ENCODE measurements around the gene ZDHHC1.
A peak's percentile ranks its signal among the peaks of the same experiment; 100 is the strongest.

ZDHHC1 gene

DNA sequence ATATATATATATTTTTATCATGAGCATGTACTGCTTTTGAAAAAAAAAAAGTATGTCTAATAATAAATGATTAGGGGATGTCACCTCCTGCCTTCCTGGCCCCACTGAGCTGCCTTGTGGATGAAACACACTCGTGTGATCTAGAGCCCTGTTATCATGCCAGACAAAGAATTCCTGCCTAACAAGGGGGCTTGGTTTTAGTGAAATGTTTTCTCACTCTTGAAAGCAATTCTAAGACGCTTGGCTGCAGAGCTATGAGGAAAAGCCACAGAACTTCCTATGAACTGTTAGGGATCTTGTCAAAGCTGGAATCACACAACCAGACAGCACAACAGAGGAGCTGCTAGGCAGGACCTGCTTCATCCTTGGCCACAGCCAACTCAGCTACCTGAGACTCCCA is 4.0 kb downstream of the ZDHHC1 start:
- Histone ChIP-seq H3K4me3 (no peak overlapping the region), H3K4me1 (peaks cover 0 to 19% (median 12%) of the 10 kb centered on the region in 4 donors), H3K9me3 (no peaks in the 10 kb centered on the region), H3K36me3 (no peaks in the 10 kb centered on the region), H3K27me3 (no peaks in the 10 kb centered on the region), H3K27ac (no peak overlapping the region)
- DNase-seq: no peak
- TF ChIP-seq, protein P1, sequence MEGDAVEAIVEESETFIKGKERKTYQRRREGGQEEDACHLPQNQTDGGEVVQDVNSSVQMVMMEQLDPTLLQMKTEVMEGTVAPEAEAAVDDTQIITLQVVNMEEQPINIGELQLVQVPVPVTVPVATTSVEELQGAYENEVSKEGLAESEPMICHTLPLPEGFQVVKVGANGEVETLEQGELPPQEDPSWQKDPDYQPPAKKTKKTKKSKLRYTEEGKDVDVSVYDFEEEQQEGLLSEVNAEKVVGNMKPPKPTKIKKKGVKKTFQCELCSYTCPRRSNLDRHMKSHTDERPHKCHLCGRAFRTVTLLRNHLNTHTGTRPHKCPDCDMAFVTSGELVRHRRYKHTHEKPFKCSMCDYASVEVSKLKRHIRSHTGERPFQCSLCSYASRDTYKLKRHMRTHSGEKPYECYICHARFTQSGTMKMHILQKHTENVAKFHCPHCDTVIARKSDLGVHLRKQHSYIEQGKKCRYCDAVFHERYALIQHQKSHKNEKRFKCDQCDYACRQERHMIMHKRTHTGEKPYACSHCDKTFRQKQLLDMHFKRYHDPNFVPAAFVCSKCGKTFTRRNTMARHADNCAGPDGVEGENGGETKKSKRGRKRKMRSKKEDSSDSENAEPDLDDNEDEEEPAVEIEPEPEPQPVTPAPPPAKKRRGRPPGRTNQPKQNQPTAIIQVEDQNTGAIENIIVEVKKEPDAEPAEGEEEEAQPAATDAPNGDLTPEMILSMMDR (IDR thresholded peaks at IDR 0.05): no peak
- intact Hi-C loops (cut with DNase I; ENCODE audit: low total_unique reads): no loop called here

DNA sequence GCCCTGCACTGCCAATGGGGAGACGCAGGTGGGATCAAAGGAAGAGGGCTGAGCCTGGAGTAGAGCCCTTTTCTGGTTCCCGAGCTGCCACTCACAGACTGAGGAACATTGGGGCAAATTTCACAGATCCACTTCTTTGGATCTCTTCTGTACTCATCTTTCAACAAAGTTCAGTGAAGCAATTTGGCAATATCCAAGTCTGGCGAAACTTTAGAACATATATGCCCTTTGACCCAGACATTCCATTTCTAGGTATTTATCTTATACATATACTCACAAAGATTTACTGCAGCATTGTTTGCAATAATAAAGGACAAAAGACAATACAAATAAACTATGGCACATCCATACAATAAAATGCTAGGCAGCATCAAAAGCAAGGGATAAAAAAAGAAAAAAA is 4.9 kb downstream of the ZDHHC1 start:
- Histone ChIP-seq H3K9me3 (no peaks in the 10 kb centered on the region), H3K4me1 (peaks cover 0 to 23% (median 13%) of the 10 kb centered on the region in 4 donors), H3K27ac (no peak overlapping the region), H3K4me3 (no peak overlapping the region), H3K27me3 (no peaks in the 10 kb centered on the region), H3K36me3 (no peaks in the 10 kb centered on the region)
- TF ChIP-seq, protein P1 (IDR thresholded peaks at IDR 0.05): no peak
- DNase-seq: no peak
- intact Hi-C loops (cut with DNase I; ENCODE audit: low total_unique reads): no loop called here

DNA sequence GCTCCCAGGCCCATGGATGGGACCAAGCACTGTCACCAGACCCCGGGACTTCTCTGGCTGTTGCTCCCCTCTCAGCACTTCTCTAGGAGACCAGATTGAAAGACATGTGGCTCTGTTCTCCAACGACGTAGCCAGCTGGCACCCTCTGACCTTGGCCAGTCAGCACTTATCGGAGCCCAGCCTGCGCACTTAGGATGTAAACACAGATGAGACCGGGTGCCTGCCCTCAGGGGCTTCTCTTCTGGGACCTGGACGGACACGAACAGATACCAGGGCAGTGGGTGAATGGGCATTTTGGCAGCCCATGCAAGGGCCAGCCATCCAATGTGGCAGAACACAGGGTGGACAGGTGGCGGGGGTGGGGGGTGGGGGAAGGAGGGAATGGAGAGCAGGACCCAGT is 6.6 kb downstream of the ZDHHC1 start:
- Histone ChIP-seq H3K9me3 (no peaks in the 10 kb centered on the region), H3K4me3 (no peak overlapping the region), H3K4me1 (peaks cover 0 to 22% (median 6%) of the 10 kb centered on the region in 4 donors), H3K36me3 (no peaks in the 10 kb centered on the region), H3K27ac (no peak overlapping the region), H3K27me3 (no peaks in the 10 kb centered on the region)
- intact Hi-C loops (cut with DNase I; ENCODE audit: low total_unique reads): no loop called here
- TF ChIP-seq, protein P1 (IDR thresholded peaks at IDR 0.05): no peak
- DNase-seq: no peak

- DNase-seq: no peak
- H3K4me1 ChIP-seq: peaks cover 0 to 28% (median 6%) of the 10 kb centered on the region in 4 donors
- no peaks in the 10 kb centered on the region for H3K27me3 ChIP-seq
- no peak overlapping the region for H3K4me3 ChIP-seq
- TF ChIP-seq, protein P1 (IDR thresholded peaks at IDR 0.05): no peak
- no peaks in the 10 kb centered on the region for H3K36me3 ChIP-seq
- H3K9me3 ChIP-seq: no peaks in the 10 kb centered on the region
- no peak overlapping the region for H3K27ac ChIP-seq
- intact Hi-C loops (cut with DNase I; ENCODE audit: low total_unique reads): no loop called here
Observed at GRCh38 chr16:67407788-67408452, 8.4 kb downstream of the ZDHHC1 start.

DNA sequence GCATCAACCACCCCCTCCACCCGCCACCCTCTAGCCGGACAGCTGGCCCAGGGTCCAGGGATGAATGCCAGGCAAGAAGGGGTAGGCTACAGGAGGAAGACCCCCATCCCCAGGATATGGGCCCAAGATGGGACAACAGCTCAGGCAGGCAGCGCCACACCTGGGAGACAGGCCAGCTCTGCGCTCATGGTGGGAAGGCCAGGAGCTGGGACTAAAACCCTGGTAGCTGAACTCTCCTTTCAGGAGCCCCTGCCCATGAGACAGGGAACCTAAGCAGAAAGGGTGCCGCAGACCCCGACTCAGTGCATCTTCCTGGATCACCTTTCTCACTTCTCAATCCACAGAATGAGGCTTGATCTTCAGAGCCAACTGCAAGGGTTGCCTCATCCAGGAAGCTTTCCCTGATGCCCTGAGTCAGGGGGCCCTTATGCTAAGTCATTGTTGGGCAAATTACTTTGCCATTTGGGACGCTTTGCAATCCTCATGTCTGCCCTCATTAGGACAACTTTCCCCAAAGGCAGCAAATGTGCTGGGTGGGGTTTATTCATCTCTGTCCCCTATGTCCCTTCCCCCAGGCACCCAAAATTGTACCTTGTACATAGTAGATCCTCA is 9.0 kb downstream of the ZDHHC1 start:
- no peaks in the 10 kb centered on the region for H3K9me3 ChIP-seq
- no peaks in the 10 kb centered on the region for H3K36me3 ChIP-seq
- no peaks in the 10 kb centered on the region for H3K27me3 ChIP-seq
- no peak overlapping the region for H3K4me3 ChIP-seq
- no peak for DNase-seq
- H3K4me1 ChIP-seq: peaks cover 0 to 28% (median 6%) of the 10 kb centered on the region in 4 donors
- intact Hi-C loops (cut with DNase I; ENCODE audit: low total_unique reads): no loop called here
- peak overlapping the region in 1 of 2 donors; percentile 41 for H3K27ac ChIP-seq
- TF ChIP-seq, protein P1 (IDR thresholded peaks at IDR 0.05): no peak
